Nucleus accumbens (tissue), 56 donors: ENCODE results near the gene OSBPL5.
"Not testable (repeated sequence)": the region's sequence is repeated elsewhere in the genome, so short reads cannot be mapped to it uniquely, and the experiment has no call there.

Experiments used
- DNase-seq, 56 donors: peaks; one replicate each; lab custom pipeline; 2025; lab: John Stamatoyannopoulos, UW

Gene OSBPL5

GRCh38 chr11:3090096-3090901, 74.8 kb downstream of the OSBPL5 start:
- DNase-seq = no peak

- DNase-seq = no peak
Measured at GRCh38 chr11:3089236-3090061, 75.7 kb downstream of the OSBPL5 start.

DNA sequence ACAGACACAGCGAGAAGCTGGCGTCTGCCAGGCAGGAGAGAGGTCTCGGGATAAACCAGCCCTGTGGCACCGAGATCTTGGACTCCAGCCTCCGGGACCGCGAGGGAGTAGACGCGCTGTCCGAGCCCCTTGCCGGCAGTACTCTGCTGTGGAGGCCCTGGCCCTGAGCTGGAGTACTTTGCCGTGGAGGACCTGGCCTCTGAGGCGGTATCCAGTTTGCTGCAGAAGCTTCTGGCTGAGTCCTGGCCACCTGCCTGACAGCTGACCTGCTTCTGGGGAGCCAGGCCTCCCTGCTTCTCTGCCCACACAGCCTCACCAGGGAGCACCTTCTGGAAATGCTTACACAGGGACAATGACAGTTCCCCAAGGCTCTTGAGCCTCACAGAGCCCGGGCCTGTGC, 76.3 kb downstream of the OSBPL5 start:
- no peak for DNase-seq

DNA sequence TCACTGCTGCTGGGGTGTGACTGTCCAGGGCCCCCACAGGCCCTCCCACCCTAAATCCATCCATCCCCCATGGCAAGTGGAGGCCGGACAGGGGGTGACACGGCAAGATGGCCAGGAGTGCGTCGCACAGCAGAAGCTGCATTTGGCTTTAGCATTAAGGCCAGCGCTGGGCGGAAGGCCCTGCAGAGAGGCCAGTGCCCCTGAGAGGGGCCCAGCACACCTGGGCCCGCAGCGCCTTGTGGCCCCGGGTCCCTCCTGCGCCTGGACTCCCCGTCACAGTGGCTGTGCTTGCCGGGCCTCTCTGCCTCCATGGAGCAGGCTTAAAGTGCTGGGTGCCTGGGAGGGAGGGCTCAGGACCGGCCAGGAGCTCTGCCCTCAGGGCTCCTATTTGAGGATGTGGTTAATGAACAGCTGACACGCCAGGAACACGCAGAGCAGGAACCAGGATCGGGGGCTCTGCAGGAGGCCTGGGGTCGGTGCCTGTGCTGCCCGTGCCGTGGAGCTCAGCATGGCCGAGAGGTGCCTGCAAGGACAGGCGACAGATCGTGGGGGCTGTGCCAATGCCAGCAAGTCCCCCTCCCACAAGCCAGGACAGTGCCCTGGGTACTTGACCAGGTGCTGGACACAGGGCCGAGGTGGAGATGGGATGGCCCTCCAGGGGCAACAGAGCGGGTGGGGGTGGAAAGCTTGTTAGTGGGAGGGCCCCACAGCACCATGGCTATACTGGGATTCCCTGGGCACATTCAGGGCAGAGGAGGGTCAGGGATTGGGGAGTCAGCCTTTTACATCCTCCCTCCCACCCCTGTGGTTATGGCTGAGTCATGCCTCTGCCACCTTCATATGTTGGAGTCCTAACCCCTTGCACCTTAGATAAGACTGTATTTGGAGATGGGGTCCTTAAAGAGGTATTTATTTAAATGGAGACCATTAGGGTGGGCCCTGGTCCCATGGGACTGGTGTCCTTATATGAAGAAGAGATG, 77.0 kb downstream of the OSBPL5 start:
- DNase-seq = no peak

GRCh38 chr11:3087373-3087772, 77.7 kb downstream of the OSBPL5 start:
- DNase-seq = no peak

GRCh38 chr11:3086671-3087150, 78.4 kb downstream of the OSBPL5 start:
- no peak for DNase-seq

DNA sequence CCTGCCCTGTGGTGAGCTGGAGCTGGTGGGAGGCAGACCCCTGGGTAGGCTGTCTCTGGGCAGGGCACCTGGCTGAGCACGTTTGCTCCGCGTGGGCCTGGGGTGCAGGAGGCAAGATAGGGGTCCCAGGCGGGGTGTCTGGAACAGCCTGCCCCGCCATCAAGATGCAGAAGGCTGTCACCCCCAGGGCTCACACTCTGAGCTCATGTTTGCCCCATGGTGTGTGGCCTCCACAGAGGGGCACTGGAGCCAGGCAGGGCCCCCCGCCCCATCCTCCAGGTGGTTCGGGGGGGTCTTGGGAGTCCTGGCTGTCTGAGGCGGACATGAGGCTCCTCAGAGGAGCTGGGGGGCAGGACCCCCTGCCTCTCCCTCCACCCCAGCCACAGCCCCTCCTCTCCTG, 79.0 kb downstream of the OSBPL5 start:
- DNase-seq = no peak

GRCh38 chr11:3085052-3085451, 80.1 kb downstream of the OSBPL5 start:
- no peak for DNase-seq

DNA sequence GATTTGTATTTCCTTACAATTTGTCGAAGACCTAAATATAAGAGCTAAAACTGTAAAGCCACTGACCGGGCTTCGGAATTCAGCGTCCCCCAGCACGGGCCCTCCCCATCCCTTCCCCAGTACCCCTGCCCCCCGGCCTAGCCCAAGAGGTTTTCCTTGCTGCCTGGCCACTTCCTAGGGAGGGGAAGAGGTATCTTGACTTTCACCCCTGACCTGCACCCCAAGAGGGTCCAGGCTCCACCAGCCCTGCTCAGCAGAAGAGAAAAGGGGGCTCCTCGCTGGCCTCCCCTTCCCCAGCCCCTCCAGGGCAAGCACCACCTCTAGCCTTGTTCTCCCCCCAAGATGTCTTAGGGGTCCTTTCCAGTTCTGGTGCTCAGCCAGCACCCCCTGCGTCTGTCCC, 81.8 kb downstream of the OSBPL5 start:
- no peak for DNase-seq

GRCh38 chr11:3081386-3081751, 83.7 kb downstream of the OSBPL5 start:
- no peak for DNase-seq

GRCh38 chr11:3080733-3081385, 84.3 kb downstream of the OSBPL5 start:
- no peak for DNase-seq

DNA sequence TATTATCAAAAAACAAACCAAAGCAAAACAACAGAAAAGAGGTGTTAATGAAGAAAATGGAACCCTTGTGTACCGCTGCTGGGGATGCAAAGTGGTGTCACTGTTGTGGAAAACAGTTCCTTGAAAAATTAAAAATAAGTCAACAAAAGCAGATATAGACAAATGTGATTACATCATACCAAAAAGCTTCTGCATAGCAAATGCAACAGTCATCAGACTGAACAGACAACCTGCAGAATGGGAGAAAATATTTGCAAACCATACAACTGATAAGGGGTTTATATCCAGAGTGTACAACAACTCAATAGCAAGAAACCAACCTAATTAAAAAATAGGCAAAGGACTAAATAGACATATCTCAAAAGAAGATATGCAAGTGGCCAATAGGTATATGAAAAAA, 85.0 kb downstream of the OSBPL5 start:
- DNase-seq = no peak

- no peak for DNase-seq
Measured at GRCh38 chr11:3077846-3078440, 87.2 kb downstream of the OSBPL5 start.

DNA sequence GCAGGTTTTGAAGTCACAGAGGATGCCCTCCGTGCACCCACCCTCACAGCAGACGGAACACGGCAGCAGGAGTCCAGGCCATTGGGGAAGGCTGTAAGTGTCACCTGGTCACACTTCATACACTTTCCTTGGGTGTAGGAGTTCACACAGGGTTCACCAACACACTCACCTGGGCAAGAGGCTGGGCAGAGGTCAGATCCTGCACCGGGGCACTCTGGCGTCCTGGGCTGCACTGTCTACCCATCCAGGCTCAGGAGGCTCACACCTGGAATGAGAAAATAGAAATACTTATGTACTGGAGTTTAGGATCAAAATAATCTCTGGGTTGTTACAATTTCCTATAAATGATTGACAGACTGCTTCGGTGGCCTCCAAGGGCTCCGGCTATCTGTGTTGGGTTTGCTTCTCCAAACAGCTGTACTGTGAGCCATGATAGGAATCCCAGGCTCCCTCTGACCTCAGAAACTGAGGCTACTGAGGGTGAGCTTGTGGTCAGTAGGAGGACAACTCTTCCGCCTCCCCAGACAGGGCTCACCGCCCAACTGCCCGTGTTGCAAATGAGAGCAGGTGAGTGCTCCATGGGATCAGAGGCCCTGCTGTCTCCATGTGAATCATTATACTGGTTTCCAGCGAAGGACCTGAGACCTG, 87.8 kb downstream of the OSBPL5 start:
- DNase-seq = no peak

DNA sequence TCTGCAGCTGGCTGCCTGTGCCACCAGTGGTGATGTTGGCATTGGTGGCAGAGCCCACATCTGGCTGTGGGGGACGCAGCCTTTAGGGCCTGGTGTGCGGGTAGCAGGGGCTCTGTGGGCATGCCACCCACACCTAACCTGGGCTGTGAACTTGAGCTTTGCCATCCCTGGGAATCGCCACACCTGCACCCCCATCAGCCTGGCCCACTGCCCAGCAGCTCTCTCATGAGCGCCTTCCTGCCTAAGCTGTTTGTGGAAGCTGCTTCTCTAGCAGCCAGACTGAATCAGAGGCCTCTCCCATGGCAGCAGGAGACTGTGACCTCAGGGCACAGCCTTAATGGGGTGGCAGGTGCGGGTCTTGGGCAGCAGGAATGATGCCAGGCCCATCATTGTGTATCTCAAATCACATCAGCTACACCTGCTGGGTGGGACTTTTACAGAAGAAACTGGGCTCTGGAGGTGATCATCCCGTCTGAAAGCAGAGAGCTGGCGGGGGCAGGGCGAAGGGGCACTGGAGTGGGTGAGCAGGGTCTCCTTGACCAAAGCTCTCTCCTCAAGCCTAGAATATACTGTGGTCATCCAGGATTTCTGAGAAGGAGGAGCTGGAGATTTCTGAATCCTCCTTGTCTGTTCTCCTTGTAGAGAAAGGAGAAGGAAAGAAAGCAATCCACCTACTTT, 90.1 kb downstream of the OSBPL5 start:
- no peak for DNase-seq

GRCh38 chr11:3073029-3073435, 92.1 kb downstream of the OSBPL5 start:
- no peak for DNase-seq

GRCh38 chr11:3069425-3069824, 95.7 kb downstream of the OSBPL5 start:
- DNase-seq = no peak

DNA sequence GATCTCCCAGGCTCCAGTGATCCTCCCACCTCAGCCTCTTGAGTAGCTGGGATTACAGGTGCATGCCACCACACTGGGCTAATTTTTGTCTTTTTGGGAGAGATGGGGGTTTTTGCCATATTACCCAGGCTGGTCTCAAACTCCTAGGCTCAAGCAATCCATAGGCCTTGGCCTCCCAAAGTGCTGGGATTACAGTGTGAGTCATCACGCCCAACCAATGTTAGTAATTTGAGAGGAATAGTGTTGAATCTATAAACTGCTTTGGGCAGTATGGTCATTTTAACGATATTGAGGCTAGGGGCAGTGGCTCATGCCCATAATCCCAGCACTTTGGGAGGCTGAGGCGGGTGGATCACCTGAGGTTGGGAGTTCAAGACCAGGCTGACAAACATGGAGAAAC, 98.8 kb downstream of the OSBPL5 start:
- DNase-seq = not testable (repeated sequence)

DNA sequence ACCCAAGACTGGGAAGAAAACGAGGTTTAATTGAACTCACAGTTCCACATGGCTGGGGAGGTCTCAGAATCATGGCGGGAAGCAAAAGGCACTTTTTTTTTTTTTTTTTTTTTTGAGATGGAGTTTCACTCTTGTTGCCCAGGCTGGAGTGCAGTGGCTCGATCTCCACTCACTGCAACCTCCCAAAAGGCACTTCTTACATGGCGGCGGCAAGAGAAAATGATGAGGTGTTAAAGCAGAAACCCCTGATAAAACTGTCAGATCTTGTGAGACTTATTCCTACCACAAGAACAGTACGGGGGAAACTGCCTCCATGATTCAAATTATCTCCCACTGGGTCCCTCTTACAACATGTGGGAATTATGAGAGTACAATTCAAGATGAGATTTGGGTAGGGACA, 100.4 kb downstream of the OSBPL5 start:
- not testable (repeated sequence) for DNase-seq
